NCI-H748 treated with DMSO at 0.1 percent for 48 hours (cell line): Measurements from ENCODE around the gene NBEAL2.
"Not testable (repeated sequence)": the region's sequence is repeated elsewhere in the genome, so short reads cannot be mapped to it uniquely, and the experiment has no call there.

Experiments
- DNase-seq: peaks from one replicate; lab custom pipeline; 2025; lab: John Stamatoyannopoulos, UW

The NBEAL2 gene

GRCh38 chr3:46964038-46964590 lies 15.4 kb upstream of the NBEAL2 start:
- not testable (repeated sequence) for DNase-seq

GRCh38 chr3:46965151-46965550 lies 14.3 kb upstream of the NBEAL2 start:
- DNase-seq, result no peak

DNA sequence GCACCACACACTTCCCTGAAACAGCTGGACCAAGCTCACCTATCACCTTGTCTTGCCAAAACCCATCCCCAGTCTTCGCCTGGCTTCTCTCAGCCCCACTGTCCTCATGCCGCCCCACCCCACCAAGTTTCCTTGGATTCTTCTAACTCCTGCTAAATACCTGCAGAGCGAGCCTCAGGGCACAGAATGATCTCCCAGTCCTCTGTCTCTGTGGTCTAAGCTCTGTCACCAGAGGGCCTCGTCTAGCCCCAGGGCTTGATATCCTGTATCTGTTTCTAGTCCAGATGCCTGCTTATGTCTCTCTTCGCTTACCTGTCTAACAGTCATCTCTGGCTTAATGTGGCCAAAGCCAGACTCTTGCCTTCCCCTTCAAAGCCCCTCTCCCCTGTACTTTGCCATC lies 12.7 kb upstream of the NBEAL2 start:
- no peak for DNase-seq

DNA sequence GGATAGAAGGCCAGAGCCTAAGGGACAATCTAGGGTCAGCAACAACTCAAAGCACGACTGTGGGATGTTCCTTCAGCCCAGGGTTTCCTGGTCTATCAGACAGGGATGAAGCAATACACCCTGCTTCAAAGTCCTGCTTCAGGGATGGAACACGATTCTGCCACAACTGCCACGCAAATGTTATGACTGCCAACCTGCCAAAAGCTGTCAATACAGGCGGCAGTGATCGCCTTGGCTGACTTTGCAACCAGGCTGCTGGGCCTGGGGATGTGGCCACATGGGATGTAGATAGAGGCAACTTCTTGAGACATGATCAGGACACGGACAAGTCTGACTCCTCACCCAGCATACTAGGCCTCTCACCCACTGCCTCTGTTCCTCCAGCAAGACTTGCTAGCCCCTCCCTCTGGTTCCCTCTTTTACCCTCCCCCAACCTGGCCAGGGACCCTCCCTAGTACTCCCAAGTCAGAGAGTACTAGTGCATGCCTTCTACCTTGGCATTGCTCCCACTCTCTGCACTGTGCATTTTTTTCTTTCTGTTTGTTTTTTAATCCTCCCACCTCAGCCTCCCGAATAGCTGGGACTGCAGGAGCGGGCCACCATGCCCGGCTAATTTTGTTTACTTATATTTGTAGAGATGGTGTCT lies 10.6 kb upstream of the NBEAL2 start:
- no peak for DNase-seq

GRCh38 chr3:46970391-46971091 lies 8.9 kb upstream of the NBEAL2 start:
- DNase-seq, result no peak

GRCh38 chr3:46971151-46971550 lies 8.3 kb upstream of the NBEAL2 start:
- no peak for DNase-seq

- no peak for DNase-seq
Measured at GRCh38 chr3:46971742-46972141, 7.7 kb upstream of the NBEAL2 start.

- DNase-seq, result no peak
Measured at GRCh38 chr3:46972396-46972795, 7.1 kb upstream of the NBEAL2 start.

DNA sequence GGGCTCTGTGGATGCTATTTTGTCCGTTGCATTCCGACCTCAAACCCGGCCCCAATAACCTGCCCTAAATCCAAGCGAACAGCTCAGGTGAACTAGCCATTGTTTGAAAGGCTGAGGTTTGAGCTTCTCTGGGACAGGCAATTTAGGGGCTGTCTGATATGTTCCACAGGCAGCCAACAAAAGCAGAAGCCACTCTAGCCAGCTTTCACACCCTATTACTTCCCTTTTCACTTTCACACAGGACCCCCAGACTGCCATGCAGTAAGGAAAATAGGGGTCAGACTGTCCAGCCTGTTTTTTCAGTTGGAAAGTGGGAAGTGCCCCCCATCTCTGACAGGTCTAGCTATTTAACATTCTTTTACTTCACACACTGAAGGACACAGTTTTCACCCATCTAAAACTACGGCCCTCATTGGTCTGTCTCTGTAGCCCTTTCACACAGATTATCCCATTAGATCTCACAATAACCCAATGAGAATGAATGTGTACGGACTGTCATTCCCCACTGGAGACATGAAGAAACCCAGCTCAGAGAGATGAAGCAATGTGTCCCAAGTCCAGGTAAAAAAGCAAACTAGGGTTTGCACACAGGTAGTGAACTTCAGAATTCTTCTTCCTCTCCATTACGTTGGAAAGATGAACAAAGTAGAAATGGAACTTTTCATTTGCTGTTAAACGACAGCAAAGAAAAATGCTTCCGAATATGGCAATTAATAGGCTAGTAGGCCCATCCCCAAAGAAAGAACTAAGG lies 4.9 kb upstream of the NBEAL2 start:
- no peak for DNase-seq

DNA sequence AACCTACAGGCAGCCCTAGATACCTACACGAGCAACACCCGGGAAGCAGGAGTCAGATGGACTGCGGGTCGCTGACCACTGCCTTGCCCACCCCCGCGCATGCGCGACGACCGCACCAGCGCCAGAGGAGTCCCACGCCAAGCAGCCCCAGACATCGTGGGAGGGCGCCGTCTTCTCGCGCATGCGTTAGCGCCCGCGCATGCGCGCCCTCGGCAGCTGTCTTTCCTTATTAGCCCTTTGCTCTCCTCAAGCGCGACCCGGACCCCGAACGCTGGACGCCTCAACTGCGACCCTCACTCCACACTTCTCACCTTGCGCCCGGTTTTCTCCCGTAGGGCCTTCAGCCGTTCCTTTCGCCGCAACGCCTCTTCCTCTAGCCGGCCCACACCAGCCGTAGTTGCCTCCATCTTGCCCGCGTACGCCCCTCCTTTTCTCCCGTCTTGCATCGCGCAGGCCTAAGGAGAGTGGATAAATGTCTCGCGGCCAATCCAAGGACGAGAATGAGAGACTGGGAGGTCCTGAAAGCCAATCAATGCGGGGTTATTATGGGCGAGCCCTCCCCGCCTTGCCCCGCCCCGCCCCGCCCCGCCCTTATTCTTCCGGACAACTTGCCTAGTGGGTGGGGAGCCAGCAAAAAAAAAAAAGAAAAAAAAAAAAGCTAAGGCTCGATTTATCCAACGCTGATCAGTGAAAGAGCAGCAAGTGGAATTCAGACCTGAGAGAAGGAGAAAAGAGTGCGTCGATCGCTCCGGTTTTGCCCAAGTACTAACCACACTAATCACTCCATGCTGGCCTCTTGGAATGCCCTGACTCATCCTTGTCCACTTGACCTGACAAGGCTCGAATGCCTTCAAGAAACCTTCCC lies 2.9 kb upstream of the NBEAL2 start, which contains the start of gene CCDC12:
Gene CCDC12, minus strand, starts transcription at position 420 of the 865 bp plus-strand sequence. Its CDS starts 13 bp downstream, at position 407.
- DNase-seq, result peak; percentile 85

DNA sequence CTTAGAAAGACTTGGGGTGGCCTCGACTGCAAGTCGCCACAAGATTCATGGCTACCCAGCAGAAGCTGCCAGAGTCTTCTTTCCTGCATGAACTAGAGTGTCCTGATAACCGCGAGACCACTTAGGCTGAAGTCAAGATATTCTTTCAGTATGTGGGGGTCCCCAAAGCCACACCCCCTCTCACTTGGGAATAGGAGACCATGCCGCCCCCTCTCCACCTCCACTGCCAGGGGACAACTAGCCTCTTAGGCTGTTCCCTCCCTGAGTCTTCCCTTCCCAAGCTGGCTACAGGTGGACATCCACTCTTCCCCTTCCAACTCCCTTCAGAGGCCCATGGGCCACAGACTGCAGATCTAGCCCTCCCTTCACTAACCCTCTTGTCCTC lies 1.7 kb upstream of the NBEAL2 start:
- DNase-seq, result no peak

- no peak for DNase-seq
Measured at GRCh38 chr3:46978381-46978780, 1.1 kb upstream of the NBEAL2 start.

DNA sequence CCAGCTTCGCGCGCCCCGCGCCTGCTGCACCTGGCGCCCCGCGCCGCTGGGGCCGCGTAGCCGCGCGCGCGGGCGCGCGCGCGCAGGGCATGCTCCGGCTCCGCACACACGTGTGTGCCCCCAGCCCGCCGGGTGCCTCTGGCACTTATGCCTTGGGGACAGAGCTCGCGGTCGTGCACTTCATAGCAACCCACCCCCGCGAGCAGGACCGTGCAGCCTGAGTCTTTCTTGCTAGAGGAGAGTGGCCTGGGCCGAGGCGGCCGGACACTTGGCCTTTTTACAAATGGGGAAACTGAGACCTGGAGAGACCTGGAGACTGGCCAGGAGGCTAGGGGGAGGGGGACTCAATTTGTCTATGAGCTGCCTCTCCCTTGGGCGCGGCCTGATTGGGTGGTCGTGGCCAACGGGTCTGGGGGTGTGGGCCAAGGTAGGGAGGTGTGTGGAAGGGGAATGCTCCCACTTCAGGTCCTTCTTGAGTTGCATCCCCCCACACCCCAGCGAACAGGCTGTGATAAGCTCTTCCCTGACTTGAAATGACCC lies 562 bp downstream of the NBEAL2 start:
- no peak for DNase-seq

GRCh38 chr3:46981932-46982471 lies 2.5 kb downstream of the NBEAL2 start:
- DNase-seq, result no peak

DNA sequence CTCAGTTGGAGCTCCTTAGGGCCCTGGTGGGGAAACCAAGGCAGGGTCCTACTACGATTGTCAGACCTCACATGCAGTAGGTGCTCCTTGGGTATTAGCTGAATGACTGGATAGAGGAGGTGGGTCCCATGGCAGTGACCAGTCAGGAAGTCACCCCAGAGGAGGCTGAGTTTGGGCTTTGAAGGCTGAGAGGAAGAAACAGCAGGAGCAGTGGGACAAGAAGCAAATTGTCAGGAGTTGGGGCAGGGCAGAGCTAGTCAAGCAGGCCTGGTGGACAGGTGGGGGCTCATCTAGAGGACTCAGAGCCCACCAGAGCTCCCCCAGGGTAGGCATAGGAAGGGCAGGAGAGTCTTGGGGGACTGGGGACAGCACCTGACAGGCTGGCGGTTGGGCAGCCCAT lies 3.1 kb downstream of the NBEAL2 start:
- DNase-seq, result no peak

DNA sequence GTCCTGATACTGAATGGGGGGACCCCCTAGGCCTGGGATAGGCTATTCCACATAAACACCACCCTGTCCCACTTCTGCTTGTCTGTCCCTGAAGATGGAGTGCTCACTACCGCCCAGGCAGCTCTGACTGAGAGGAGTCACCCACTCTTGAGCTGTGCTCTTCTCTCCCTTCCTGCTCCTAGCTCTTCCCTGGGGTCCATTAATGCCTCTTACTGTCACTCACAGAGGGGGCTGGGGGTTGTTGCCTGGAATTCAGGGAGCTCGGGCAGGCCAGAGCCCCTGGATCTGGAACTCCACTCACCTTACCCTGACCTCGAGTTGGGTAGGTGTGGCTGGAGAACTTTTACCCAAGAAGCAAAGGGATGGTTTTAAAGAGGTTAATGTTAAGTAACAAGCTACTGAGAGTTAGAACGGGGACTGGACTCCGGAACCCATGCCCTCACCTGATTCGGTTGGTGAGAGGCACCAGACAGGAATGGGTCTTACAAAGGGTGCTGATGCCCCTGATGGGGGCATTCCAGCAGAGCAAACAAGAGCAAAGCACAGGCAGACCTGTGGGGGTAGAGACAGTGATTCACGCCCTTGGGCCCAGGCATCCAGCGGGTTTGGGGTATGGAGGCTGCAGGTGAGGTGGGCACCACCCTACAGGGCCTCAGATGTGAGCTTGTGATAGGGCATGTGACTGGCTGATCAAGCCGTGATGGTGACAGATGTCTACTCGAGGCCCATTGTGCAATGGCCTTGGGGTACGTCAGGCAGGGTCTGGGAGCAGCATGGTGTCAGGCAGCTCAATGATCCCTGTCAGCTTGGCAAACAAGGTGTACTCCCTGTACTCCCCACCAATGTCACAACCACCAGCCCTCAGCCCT lies 5.4 kb downstream of the NBEAL2 start:
- DNase-seq, result no peak

- DNase-seq, result no peak
Measured at GRCh38 chr3:46985588-46985987, 6.1 kb downstream of the NBEAL2 start.

- DNase-seq, result no peak
Measured at GRCh38 chr3:46986055-46986730, 6.7 kb downstream of the NBEAL2 start.

DNA sequence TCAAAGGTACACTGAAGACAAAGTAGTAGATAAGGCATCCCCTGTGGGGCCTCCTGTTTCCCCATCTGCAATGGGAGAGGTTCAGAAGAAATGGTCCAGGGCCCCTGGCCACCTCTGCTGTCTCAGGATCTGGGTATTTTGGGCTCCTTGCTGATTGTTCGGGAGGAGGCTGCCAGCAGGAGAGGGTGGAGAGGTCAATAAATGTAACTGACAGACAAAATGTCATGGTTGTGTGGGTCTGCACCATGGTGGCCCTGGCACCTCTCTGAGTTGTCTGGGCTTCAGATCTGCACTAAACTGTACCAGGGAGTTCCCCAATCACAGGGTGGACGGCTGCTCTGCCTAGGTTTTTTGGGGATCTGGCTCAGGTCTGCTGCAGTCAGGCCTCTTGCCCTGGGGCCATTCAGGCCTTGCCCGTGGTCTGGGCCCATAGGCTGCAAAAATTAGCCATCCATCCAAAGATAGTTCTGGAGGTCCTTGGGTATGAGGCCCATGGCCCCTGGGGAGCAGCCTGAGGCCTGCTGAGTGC lies 7.4 kb downstream of the NBEAL2 start:
- DNase-seq, result no peak
